Left lobe of liver (tissue), 2 donors: ENCODE data around the gene SMIM28. TPM values are rescaled to one million over a fixed set of nuclear protein-coding genes. Genes with fewer than 3 reads are reported as not detected.
"Not testable (repeated sequence)": the region's sequence is repeated elsewhere in the genome, so short reads cannot be mapped to it uniquely, and the experiment has no call there.

Experiments
- ATAC-seq: fragments of 200-7000 bp; cut with Tn5 transposase; one replicate; pipeline ENCODE4 v1.9.1; 2020; ENCODE audit warnings: mild to moderate bottlenecking, moderate library complexity
- DNase-seq: peaks from one replicate; pipeline ENCODE4 v3.0.0-alpha.2; 2020; ENCODE audit warnings: low spot score
- total RNA-seq: library from RNA; stranded (reverse); gene quantifications from one replicate; pipeline ENCODE4 v1.2.1, GENCODE V29; 2021
- donor health status: DM: no; HTN: no; CAD: no; lungs with moderate emphysema.
- donor health status: DM: no; HTN: yes; CAD: no.

SMIM28 gene
- total RNA-seq, 1 donor from 2014 or later = not detected

GRCh38 chr6:138403801-138404665, 26.3 kb downstream of the SMIM28 start, which contains the start of gene HEBP2:
Gene HEBP2 (plus strand): TSS chr6:138404223. CDS start chr6:138404496, 273 bp downstream.
- DNase-seq (peak; percentile 99), ATAC-seq (peak; percentile 90)

GRCh38 chr6:138404666-138405337, 27.1 kb downstream of the SMIM28 start:
- peak; percentile 15 for ATAC-seq
- DNase-seq = no peak

GRCh38 chr6:138405816-138406413, 28.2 kb downstream of the SMIM28 start:
- ATAC-seq = no peak
- no peak for DNase-seq

GRCh38 chr6:138406443-138406842, 28.7 kb downstream of the SMIM28 start:
- ATAC-seq (no peak), DNase-seq (no peak)

- DNase-seq = peak; percentile 73
- peak; percentile 25 for ATAC-seq
Observed at GRCh38 chr6:138410048-138410735, 32.5 kb downstream of the SMIM28 start.

- ATAC-seq = no peak
Observed at GRCh38 chr6:138410972-138411880, 33.5 kb downstream of the SMIM28 start.

GRCh38 chr6:138415125-138415524, 37.4 kb downstream of the SMIM28 start:
- ATAC-seq (no peak), DNase-seq (no peak)

More at GRCh38 chr6:138410972-138411880, 33.5 kb downstream of the SMIM28 start:
- DNase-seq = no peak

- DNase-seq (no peak), ATAC-seq (no peak)
Observed at GRCh38 chr6:138416206-138416605, 38.5 kb downstream of the SMIM28 start.

GRCh38 chr6:138417493-138418117, 39.9 kb downstream of the SMIM28 start:
- DNase-seq (no peak), ATAC-seq (no peak)

GRCh38 chr6:138418118-138418742, 40.5 kb downstream of the SMIM28 start:
- ATAC-seq (no peak), DNase-seq (no peak)

- peak; percentile 73 for ATAC-seq
- DNase-seq = peak; percentile 65
Observed at GRCh38 chr6:138419766-138420165, 42.1 kb downstream of the SMIM28 start.

GRCh38 chr6:138420356-138420755, 42.7 kb downstream of the SMIM28 start:
- ATAC-seq = peak; percentile 6
- DNase-seq = no peak

GRCh38 chr6:138421089-138421488, 43.4 kb downstream of the SMIM28 start:
- DNase-seq (no peak), ATAC-seq (no peak)

- ATAC-seq (peak; percentile 56), DNase-seq (peak; percentile 63)
Observed at GRCh38 chr6:138421608-138422007, 43.9 kb downstream of the SMIM28 start.

- DNase-seq = no peak
Observed at GRCh38 chr6:138422861-138423260, 45.2 kb downstream of the SMIM28 start.

GRCh38 chr6:138424004-138424904, 46.5 kb downstream of the SMIM28 start:
- ATAC-seq (peak; percentile 1), DNase-seq (no peak)

More at GRCh38 chr6:138422861-138423260, 45.2 kb downstream of the SMIM28 start:
- peak; percentile 14 for ATAC-seq

GRCh38 chr6:138425256-138425655, 47.6 kb downstream of the SMIM28 start:
- DNase-seq, ATAC-seq: not testable (repeated sequence)
